KBM-7 (cell line): ENCODE measurements around the gene KCNK7.
"Not testable (repeated sequence)": the region's sequence is repeated elsewhere in the genome, so short reads cannot be mapped to it uniquely, and the experiment has no call there.

Experiments
- DNase-seq: peaks from one replicate; pipeline ENCODE4 v3.0.0-alpha.2; 2015
- in situ Hi-C: fragments of 300-500 bp; cut with MboI; formaldehyde crosslinking; loops from 2 replicates; pipeline ENCODE4 v1.14.3; 2020; ENCODE audit warnings: low sequenced_read_pairs, low pct_unique_long_range_greater_than_20kb, mixed read lengths

KCNK7 gene

DNA sequence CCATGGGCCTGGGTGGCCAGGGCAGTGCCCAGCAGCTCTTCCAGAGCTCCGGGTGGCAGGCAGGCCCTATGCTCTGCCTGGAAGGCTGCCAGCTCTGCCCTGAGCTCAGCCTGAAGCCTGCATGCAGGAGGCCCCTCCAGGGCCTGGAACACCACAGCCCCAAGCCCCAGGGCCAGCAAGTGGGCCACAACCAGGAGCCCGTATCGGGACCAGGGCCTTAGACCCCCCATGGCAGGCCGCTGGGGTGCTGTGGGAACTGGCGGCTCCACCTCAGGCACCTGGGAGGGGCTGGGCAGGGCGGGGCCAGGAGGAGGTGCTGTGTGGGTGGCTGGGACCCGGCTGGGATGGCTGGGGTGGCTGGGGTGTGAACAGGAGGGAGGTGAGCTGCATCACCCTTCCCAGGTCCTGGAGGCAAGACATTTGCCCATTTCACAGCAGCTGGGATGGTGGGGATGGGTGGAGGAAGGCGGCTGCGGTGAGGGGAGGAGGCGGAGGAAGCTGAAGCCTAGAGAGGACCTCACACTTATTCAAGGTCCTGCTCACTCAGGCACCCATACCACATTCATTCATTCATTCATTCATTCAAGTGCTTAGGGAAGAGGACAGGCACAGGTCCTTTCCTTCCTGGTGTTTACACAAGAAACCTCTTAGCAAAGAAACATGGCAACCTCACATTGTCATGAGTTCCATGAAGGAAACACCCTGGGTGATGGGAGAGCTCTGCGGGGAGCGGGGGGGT lies at the start of gene KCNK7:
KCNK7 (minus strand) TSS at position 258 of the 739 bp plus-strand sequence; CDS start at position 230, 28 bp downstream.
- in situ Hi-C loops, result no loop called here
- DNase-seq, result no peak

DNA sequence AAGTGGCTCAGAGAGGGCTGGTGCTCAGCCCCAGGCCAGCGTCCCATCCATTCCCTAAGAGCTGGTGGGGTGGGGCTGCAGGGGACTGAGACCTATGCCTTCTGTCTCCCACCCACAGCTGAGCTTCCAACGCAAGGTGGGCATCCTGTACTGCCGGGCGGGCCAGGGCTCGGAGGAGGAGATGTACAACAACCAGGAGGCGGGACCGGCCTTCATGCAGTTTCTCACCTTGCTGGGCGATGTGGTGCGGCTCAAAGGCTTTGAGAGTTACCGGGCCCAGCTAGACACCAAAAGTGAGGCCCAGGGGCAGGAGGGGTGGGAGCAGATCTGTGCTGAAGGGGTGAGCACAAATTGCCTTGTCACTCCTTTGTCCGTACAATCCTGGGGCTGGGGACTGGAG lies 49.2 kb upstream of the KCNK7 start:
- DNase-seq, result no peak
- in situ Hi-C loops, result no loop called here

- DNase-seq, result no peak
- in situ Hi-C loops, result no loop called here
These were observed 48.4 kb upstream of the KCNK7 start for GRCh38 chr11:65643971-65644370.

GRCh38 chr11:65642014-65642671 lies 46.5 kb upstream of the KCNK7 start:
- in situ Hi-C loops, result no loop called here
- DNase-seq, result no peak

GRCh38 chr11:65641297-65642013 lies 45.9 kb upstream of the KCNK7 start:
- in situ Hi-C loops, result no loop called here
- no peak for DNase-seq

DNA sequence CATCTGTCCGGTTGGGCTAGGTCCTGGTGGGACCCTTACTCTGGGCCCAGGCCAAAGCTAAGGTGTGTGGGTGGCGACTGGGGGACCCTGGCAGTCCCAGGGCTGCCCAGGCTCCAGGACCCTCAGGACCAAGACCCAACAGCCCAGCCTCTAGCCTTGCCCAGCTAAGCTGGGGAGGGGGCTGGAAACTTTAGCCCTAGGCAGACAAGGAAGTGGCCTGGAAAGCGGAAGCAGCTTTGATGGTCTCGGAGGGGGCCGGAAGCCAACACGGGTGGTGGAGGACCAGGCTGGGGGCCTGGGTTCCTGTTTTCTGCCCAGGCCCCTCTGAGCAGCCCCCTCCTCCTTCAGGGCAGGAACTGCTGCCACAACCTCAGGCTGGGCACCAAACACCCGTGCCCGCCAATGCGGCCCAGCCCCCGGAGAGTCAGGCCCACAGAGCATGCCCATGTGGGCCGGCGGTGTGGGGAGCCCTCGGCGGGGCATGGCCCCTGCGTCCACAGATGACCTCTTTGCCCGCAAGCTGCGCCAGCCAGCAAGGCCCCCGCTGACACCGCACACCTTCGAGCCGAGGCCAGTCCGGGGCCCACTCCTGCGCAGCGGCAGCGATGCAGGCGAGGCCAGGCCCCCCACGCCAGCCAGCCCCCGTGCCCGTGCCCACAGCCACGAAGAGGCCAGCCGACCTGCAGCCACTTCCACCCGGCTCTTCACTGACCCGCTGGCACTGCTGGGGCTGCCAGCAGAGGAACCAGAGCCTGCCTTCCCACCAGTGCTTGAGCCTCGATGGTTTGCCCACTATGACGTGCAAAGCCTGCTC lies 45.1 kb upstream of the KCNK7 start:
- in situ Hi-C loops, result no loop called here
- peak; percentile 94 for DNase-seq

DNA sequence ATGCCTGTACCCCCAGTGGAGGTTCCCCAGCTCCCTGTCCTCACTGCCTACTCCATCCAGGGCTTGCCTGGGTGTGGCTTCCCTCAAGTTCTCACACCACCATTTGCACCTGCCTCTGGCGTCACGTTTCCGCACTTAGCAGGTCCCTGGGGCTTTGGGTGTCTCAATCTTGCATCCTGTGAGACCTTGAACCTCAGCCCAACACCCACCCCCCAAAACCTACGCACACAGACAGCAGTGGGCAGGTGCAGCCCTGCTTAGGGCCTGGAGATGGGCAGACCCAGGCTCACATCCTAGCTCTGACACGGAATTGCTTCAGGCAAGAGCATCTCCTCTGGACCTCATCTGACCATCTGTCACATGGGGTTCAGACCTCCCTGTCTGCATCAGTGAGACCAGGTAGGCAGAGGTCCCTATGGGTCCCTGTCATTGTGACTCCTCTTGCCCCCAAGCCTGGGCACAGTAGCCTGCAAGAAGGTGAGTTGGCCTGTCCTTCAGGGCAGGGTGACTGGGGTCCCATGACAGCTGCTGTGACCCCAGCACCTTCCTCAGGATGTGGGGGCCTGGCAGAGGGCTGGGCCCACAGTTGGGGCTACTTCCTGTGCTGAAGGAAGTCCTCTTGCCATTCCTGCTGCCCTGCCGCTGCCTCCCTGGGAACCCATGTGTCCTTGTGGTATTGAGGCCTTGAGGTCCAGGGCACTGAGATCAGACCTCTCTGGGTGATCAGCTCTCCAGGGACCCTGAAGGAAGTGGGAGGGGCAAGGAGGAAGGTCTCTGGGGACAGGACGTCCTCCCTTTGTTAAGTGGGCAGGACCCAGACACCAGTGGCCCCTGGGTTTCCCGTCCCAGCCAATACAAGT lies 44.3 kb upstream of the KCNK7 start:
- in situ Hi-C loops, result no loop called here
- no peak for DNase-seq

DNA sequence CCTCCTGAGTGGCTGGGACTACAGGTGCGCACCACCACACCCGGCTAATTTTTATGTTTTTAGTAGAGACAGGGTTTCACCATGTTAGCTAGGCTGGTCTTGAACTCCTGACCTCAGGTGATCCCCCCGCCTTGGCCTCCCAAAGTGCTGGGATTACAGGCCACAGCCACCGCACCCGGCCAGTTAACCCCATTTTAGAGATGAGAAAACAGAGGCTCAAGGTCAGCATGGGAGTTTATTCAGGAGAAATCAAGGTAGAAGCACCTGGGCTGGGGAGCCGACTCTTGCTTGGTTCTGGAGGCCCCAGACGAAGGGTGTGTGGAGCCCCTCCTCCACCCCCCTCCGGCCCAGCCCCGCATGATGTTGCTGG lies 43.6 kb upstream of the KCNK7 start:
- in situ Hi-C loops, DNase-seq: not testable (repeated sequence)

DNA sequence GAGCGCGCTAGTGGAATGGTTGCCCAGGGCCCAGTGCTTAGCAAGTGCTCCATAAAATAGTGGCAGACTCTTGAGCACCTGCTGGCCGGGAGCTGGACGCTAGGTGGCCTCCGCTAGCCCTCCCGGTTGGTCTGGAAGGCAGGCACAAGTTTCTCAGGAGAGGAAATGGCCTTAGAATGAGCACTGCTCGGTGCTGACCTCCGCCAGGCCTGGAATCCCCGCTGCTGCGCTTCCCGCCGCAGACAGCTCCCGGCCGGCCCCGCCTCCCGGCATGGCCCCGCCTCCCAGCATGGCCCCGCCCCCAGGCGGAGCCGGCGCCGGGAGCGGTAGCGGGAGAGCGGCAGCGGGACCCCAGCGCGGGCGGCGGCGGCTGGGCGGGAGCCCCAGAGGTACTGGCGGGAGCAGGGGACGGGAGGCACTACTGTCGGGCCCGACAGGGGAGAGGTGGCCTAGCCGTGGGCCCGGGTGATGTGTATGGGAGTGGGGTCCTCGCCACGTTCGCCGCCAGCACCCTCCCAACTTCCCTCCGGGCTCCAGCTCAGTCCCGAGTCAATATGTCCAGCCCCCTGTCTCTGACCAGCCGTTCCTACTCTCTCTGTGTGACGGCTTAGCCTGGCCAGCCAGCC lies 42.3 kb upstream of the KCNK7 start, which contains the start of gene SIPA1:
SIPA1 (plus strand) TSS at position 308 of the 626 bp plus-strand sequence. CDS start 2,821 bp downstream, outside the sequence.
- in situ Hi-C loops, result no loop called here
- DNase-seq, result peak; percentile 76

GRCh38 chr11:65637032-65637557 lies 41.5 kb upstream of the KCNK7 start:
- in situ Hi-C loops, result no loop called here
- no peak for DNase-seq

- DNase-seq, result no peak
- in situ Hi-C loops, result no loop called here
These were observed 40.8 kb upstream of the KCNK7 start for GRCh38 chr11:65636108-65637031.

DNA sequence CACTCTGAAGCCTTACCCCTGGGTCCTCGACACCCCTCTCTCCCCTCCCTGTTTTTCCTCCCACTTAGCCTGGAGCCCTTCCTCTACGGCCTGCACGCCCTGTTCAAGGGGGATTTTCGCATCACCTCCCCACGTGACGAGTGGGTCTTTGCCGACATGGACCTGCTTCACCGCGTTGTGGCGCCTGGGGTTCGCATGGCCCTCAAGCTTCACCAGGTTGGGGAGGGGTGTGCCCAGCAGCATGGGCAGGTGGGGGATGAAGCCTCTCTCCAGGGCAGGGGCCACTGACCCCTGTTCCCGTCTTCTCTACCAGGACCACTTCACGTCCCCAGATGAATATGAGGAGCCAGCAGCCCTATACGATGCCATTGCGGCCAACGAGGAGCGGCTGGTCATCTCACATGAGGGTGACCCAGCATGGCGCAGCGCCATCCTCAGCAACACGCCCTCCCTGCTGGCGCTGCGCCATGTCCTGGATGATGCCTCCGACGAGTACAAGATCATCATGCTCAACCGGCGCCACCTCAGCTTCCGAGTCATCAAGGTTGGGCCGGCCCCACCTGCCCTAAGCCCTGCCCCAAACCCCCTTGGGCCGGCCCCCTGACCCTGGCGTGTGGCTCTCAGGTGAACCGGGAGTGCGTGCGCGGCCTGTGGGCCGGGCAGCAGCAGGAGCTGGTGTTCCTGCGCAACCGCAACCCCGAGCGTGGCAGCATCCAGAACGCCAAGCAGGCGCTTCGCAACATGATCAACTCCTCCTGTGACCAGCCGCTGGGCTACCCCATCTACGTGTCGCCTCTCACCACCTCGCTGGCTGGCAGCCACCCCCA lies 39.5 kb upstream of the KCNK7 start:
- no peak for DNase-seq
- in situ Hi-C loops, result no loop called here

GRCh38 chr11:65634440-65634839 lies 38.8 kb upstream of the KCNK7 start:
- DNase-seq, result no peak
- in situ Hi-C loops, result no loop called here

GRCh38 chr11:65634109-65634436 lies 38.5 kb upstream of the KCNK7 start:
- in situ Hi-C loops, result no loop called here
- no peak for DNase-seq

DNA sequence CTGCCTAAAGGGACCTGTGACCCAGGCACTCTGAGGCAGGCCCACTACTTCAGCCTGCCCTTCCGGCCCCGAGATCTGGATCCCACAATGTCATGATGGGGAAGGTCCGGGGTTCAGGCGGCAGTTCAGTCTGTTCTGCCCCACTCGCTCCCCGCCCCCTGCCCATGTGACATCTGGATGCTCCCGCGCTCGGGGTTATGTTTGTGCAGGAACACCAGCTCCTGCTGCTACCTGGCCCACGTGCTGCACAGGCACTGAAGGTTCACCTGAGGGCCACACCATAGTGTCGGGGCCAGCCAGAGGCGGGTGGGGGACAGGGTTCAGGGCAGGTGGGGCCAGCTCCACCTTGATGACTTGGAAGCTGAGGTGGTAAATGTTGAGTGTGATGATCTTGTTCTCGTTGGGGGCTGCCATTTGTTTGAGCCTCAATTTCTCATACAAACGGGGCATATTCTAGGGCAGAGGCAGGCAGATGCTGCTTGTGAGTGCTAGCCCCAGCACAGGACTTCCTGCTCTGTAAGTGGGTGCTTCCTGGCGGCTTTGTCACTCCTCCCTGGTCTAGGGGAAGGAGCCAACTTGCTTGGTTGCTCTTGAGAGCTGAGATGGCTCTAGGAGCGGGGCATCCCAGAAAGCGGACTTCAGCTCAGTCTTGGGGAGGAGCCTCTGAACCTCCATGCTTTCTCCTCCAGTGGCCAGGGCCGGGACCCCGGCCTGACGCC lies 37.9 kb upstream of the KCNK7 start:
- in situ Hi-C loops, result no loop called here
- no peak for DNase-seq

DNA sequence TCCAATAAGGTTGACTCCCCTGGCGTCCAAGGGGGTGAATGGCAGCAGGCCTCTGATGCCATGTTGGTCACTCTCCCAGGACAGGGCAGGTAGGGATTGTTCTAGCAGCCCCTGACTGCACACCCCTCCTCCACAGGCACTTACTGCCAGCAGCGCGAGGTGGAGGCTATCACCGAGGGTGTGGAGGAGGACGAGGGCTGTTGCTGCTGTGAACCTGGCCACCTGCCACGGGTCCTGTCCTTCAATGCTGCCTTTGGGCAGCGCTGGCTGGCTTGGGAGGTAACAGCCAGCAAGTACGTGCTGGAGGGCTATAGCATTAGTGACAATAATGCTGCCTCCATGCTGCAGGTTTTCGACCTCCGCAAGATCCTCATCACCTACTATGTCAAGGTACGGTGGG lies 34.6 kb upstream of the KCNK7 start:
- no peak for DNase-seq
- in situ Hi-C loops, result no loop called here
